Peyer's patch (tissue), 4 donors: Measurements from ENCODE around the gene USP1.

ENCODE experiments used
- POLR2A ChIP-seq, 2 donors: fragments of 450-650 bp; IDR thresholded peaks; one replicate each; pipeline ENCODE4 v1.5.1; 2017; ENCODE audit warnings: antibody characterized with exemption in 2 of 2, mild to moderate bottlenecking in 2 of 2, moderate library complexity in 2 of 2
- TF ChIP-seq, protein P1 (sequence below), 6 experiments: fragments of 450-650 bp in 4 of 6; fragments of 200-600 bp in 2 of 6; sonication (generic) in 1 of 6; IDR thresholded peaks; one replicate each; pipeline ENCODE4 v1.5.1; 2017 to 2019; ENCODE audit warnings: antibody characterized with exemption in 6 of 6, mild to moderate bottlenecking in 3 of 6, moderate library complexity in 1 of 6

DNA sequence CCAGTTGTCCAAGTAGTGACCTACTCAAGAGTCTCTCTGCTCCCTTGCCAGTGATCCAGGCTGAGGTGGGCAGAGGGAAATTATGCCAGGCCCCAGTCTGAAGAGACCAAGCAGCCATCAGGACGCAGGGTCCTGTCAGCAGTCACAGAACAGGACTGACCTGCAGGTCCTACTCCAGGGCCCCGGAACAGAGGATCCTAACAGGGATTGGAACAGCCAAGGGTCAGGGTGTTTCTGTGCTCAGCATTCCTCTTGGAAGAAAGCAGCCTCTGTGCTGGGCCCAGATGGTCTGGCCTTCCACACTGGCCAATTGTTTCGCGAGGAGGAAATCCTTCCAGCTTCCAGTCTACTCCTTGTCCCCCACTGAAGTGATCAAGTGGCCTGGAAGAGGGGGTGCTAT, 41.6 kb upstream of the USP1 start:
- TF ChIP-seq, protein P1, sequence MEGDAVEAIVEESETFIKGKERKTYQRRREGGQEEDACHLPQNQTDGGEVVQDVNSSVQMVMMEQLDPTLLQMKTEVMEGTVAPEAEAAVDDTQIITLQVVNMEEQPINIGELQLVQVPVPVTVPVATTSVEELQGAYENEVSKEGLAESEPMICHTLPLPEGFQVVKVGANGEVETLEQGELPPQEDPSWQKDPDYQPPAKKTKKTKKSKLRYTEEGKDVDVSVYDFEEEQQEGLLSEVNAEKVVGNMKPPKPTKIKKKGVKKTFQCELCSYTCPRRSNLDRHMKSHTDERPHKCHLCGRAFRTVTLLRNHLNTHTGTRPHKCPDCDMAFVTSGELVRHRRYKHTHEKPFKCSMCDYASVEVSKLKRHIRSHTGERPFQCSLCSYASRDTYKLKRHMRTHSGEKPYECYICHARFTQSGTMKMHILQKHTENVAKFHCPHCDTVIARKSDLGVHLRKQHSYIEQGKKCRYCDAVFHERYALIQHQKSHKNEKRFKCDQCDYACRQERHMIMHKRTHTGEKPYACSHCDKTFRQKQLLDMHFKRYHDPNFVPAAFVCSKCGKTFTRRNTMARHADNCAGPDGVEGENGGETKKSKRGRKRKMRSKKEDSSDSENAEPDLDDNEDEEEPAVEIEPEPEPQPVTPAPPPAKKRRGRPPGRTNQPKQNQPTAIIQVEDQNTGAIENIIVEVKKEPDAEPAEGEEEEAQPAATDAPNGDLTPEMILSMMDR (IDR thresholded peaks at IDR 0.05): no peak
- no peak for TF ChIP-seq POLR2A (IDR thresholded peaks at IDR 0.05)
